Cardiac muscle cell (in vitro differentiated cells and primary cell): Measurements from ENCODE around the gene GSK3B. TPM values are rescaled to one million over a fixed set of nuclear protein-coding genes. Genes with fewer than 3 reads are reported as not detected.
A peak's percentile ranks its signal among the peaks of the same experiment; 100 is the strongest.

Experiments
- DNase-seq, 2 donors: peaks; one replicate each; pipeline versions ENCODE4 v3.0.0 to v3.0.0-alpha.2; 2010 to 2017; ENCODE audit warnings: low read depth in 1 of 2, low spot score in 1 of 2
- H3K27ac ChIP-seq: fragments of 200-600 bp; sonication (generic); 2 replicates; pipeline ENCODE4 v1.5.1; 2016
- H3K27me3 ChIP-seq: fragments of 200-600 bp; sonication (generic); 2 replicates; pipeline ENCODE4 v1.6.0; 2016; ENCODE audit warnings: control low read depth
- H3K36me3 ChIP-seq: fragments of 200-600 bp; sonication (generic); 2 replicates; pipeline ENCODE4 v1.5.1; 2016; ENCODE audit warnings: control low read depth
- H3K4me1 ChIP-seq: fragments of 200-600 bp; sonication (generic); 2 replicates; pipeline ENCODE4 v1.8.1; 2017; ENCODE audit warnings: low read depth, mild to moderate bottlenecking, mixed run types
- H3K4me3 ChIP-seq: fragments of 200-600 bp; sonication (generic); 2 replicates; pipeline ENCODE4 v1.5.1; 2016; ENCODE audit warnings: mild to moderate bottlenecking
- H3K9me3 ChIP-seq: fragments of 200-600 bp; sonication (generic); 2 replicates; pipeline ENCODE4 v1.5.1; 2017; ENCODE audit warnings: low read depth, mild to moderate bottlenecking, control low read depth
- polyA plus RNA-seq: library from polyadenylated mRNA; unstranded; fragments of >200 nt; fragmentation: Nextera tagmentation; extraction: Ambion mirVana; gene quantifications from 2 replicates; pipeline ENCODE4 v1.2.1, GENCODE V29; 2016
- total RNA-seq: library from RNA; depleted of rRNA; stranded (reverse); fragments of >200 nt; gene quantifications from 2 replicates; pipeline ENCODE4 v1.2.3, GENCODE V29; 2016
- TF ChIP-seq, protein P1 (sequence below): IDR thresholded peaks from 2 replicates; pipeline ENCODE4 v1.5.1; 2012; ENCODE audit warnings: low read depth, mild to moderate bottlenecking, low read length

Gene GSK3B
- total and polyA plus RNA-seq, 2 experiments from 2014 or later, result 20.4 to 48.3 TPM

DNA sequence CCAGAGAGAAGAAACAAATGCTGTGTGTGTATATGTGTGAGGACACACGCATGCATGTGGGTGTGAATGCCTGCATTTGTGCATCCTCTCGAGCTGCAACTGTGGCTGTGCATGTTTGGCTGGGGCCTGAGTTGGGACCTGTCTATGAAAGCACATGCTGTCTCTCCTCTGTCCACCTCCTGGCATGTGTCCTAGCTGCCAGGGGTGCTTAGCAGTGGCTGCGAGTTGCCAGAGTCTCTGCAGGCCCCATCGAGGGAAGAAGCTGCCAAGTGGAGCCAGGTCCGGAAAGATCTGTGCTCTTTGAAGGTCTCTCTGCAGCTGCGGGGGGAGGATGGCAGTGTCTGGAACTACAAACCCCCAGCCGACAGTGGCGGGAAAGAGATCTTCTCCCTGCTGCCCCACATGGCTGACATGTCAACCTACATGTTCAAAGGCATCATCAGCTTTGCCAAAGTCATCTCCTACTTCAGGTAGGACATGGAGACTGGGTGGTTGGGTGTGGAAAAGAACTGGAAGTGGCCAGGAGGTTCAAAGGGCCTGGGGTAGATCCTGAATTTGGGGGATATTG, 281.7 kb downstream of the GSK3B start:
- no peak overlapping the region for H3K4me3 ChIP-seq
- H3K36me3 ChIP-seq, result no peaks in the 10 kb centered on the region
- H3K27ac ChIP-seq, result no peak overlapping the region
- H3K27me3 ChIP-seq, result peaks cover 15% of the 10 kb centered on the region
- TF ChIP-seq, protein P1, sequence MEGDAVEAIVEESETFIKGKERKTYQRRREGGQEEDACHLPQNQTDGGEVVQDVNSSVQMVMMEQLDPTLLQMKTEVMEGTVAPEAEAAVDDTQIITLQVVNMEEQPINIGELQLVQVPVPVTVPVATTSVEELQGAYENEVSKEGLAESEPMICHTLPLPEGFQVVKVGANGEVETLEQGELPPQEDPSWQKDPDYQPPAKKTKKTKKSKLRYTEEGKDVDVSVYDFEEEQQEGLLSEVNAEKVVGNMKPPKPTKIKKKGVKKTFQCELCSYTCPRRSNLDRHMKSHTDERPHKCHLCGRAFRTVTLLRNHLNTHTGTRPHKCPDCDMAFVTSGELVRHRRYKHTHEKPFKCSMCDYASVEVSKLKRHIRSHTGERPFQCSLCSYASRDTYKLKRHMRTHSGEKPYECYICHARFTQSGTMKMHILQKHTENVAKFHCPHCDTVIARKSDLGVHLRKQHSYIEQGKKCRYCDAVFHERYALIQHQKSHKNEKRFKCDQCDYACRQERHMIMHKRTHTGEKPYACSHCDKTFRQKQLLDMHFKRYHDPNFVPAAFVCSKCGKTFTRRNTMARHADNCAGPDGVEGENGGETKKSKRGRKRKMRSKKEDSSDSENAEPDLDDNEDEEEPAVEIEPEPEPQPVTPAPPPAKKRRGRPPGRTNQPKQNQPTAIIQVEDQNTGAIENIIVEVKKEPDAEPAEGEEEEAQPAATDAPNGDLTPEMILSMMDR, result no peak
- H3K9me3 ChIP-seq, result no peaks in the 10 kb centered on the region
- H3K4me1 ChIP-seq, result peaks cover under 1% of the 10 kb centered on the region
- DNase-seq, result no peak

- Histone ChIP-seq H3K36me3 (no peaks in the 10 kb centered on the region), H3K4me3 (peak overlapping the region; percentile 3), H3K27ac (no peak overlapping the region), H3K4me1 (no peaks in the 10 kb centered on the region), H3K9me3 (no peaks in the 10 kb centered on the region), H3K27me3 (peaks cover 15% of the 10 kb centered on the region)
- TF ChIP-seq, protein P1, result peak; percentile 34
- peak; percentile 22 to 46 for DNase-seq
Observed at GRCh38 chr3:119810018-119810435, 284.2 kb downstream of the GSK3B start.

GRCh38 chr3:119809249-119810017, 284.8 kb downstream of the GSK3B start:
- H3K4me1 ChIP-seq, result no peaks in the 10 kb centered on the region
- no peaks in the 10 kb centered on the region for H3K9me3 ChIP-seq
- no peaks in the 10 kb centered on the region for H3K36me3 ChIP-seq
- no peak overlapping the region for H3K27ac ChIP-seq
- TF ChIP-seq, protein P1, result no peak
- peak overlapping the region; percentile 3 for H3K4me3 ChIP-seq
- no peak for DNase-seq
- H3K27me3 ChIP-seq, result peaks cover 15% of the 10 kb centered on the region

- Histone ChIP-seq H3K4me3 (no peak overlapping the region), H3K4me1 (no peaks in the 10 kb centered on the region), H3K36me3 (no peaks in the 10 kb centered on the region), H3K9me3 (no peaks in the 10 kb centered on the region), H3K27me3 (peaks cover 15% of the 10 kb centered on the region), H3K27ac (no peak overlapping the region)
- TF ChIP-seq, protein P1, result no peak
- no peak for DNase-seq
Observed at GRCh38 chr3:119808843-119809242, 285.4 kb downstream of the GSK3B start.

GRCh38 chr3:119808244-119808643, 286.0 kb downstream of the GSK3B start:
- TF ChIP-seq, protein P1, result no peak
- Histone ChIP-seq H3K27me3 (peaks cover 15% of the 10 kb centered on the region), H3K9me3 (no peaks in the 10 kb centered on the region), H3K4me3 (no peak overlapping the region), H3K4me1 (no peaks in the 10 kb centered on the region), H3K27ac (no peak overlapping the region), H3K36me3 (no peaks in the 10 kb centered on the region)
- DNase-seq, result no peak
